LHCN-M2 (cell line): Measurements from ENCODE around the gene ITPR3. TPM values are rescaled to one million over a fixed set of nuclear protein-coding genes. Genes with fewer than 3 reads are reported as not detected.

Source experiments
- DNase-seq: peaks from one replicate; pipeline ENCODE4 v3.0.0-alpha.2; 2012; ENCODE audit warnings: low read depth
- total RNA-seq: library from RNA; depleted of rRNA; stranded (reverse); fragments of >200 nt; gene quantifications from 2 replicates; pipeline ENCODE4 v1.2.3, GENCODE V29; 2014

ITPR3 gene
- total RNA-seq, 1 experiment from 2014 or later, result 50.1 TPM

- no peak for DNase-seq
Measured at GRCh38 chr6:33716890-33717632, 95.9 kb downstream of the ITPR3 start.

GRCh38 chr6:33717934-33718455 lies 96.9 kb downstream of the ITPR3 start:
- no peak for DNase-seq

DNA sequence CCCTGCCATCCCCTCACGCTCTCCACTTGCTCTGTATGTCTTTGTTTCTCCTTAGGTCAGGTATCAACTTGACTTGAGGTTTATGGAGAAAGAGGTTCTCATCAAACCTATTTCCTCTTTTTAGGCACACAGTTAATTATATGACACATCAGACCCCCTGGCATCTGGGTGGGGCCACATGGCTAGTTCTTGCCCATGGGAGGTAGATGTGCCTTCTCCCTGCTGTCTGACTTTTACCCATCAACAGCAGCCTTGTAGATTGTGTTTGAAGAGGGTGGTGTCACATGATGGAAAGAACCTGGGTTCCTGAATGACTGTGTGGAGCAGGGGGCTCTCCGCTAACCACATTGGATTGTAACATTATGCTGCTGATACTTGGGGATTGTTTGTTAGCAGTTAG lies 97.6 kb downstream of the ITPR3 start:
- DNase-seq, result no peak

GRCh38 chr6:33719326-33719987 lies 98.3 kb downstream of the ITPR3 start:
- no peak for DNase-seq

- no peak for DNase-seq
Measured at GRCh38 chr6:33720998-33721397, 99.9 kb downstream of the ITPR3 start.

- DNase-seq, result no peak
Measured at GRCh38 chr6:33721508-33721907, 100.4 kb downstream of the ITPR3 start.

GRCh38 chr6:33722103-33722623 lies 101.0 kb downstream of the ITPR3 start:
- DNase-seq, result no peak

GRCh38 chr6:33723371-33724085 lies 102.4 kb downstream of the ITPR3 start:
- DNase-seq, result no peak

- no peak for DNase-seq
Measured at GRCh38 chr6:33724102-33725023, 103.2 kb downstream of the ITPR3 start.

DNA sequence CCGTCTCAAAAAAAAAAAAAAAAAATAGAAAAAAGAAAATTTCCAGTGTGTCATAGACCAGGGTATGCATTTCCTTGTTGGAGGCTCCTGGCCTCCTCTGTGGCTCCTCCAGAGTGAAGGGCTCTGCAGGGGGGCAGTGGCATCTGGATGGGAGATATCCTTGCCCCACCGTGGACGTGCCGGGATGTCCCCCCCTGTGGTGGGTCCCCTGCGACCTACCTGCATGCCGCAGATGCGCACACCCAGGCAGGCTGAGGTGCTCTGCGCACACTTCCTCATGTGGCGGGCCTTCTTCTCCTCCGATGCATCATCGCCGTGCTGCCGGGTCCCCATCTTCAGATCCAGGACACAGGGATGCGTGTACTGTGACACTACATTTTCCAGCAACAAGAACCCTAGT lies 104.1 kb downstream of the ITPR3 start:
- DNase-seq, result no peak

DNA sequence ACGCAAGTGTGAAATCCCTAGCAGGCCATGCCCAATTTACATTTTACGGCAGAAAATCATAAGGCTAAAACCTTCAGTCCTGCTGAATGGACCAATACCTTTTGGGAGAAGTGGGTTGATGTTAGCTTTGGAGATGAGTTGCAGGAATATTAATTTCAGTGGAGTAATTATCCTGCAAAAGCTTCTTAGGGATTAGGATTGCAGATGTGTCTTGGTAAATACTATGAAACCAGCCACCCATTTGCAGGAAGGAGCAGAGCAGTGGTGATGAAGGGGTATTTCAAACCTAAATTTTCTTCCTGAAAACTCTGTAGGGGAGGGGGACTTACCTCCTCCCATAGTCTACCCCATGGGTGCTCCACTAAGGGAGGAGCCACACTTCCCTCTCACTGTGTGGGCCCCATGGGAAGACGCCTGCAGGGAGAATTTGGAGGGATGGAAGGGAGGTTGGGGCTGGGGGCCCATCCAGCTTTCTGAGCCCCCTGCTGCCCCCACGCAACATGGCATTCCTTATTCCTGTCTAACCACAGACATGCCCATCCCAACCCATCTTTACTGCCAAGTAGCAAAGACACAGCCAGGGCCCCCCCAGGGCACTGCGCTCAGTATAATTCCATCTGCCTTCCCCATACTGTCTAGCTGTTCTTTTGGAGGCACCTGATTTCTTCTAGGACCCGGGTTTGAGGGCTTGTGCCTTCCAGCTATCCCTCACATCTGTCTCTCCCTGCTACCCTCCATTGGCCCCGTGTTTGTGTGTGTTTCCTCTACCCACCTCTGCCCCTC lies 105.0 kb downstream of the ITPR3 start:
- no peak for DNase-seq

GRCh38 chr6:33726696-33727095 lies 105.6 kb downstream of the ITPR3 start:
- no peak for DNase-seq

DNA sequence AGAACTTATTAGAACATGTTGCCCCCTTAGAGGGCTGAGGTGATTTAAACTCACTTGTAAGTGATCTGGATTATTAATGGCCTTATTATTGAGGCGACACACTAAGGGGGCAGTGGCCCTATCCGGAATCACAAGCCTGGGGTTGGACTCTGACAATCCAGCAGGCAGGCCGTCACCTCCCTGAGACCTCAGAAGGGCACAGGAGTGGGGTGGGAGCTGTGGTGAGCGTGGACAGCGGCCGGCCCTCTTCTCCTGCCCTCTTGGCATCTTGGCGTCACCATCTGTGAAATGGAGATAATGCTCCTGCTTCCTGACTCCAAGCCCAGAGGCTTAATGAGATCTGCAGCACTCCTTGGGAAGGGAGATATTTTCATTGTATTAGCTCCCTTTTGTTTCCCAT lies 106.0 kb downstream of the ITPR3 start:
- DNase-seq, result no peak

- DNase-seq, result no peak
Measured at GRCh38 chr6:33727932-33728331, 106.8 kb downstream of the ITPR3 start.

GRCh38 chr6:33728438-33728837 lies 107.3 kb downstream of the ITPR3 start:
- DNase-seq, result no peak

GRCh38 chr6:33729059-33729458 lies 107.9 kb downstream of the ITPR3 start:
- no peak for DNase-seq

DNA sequence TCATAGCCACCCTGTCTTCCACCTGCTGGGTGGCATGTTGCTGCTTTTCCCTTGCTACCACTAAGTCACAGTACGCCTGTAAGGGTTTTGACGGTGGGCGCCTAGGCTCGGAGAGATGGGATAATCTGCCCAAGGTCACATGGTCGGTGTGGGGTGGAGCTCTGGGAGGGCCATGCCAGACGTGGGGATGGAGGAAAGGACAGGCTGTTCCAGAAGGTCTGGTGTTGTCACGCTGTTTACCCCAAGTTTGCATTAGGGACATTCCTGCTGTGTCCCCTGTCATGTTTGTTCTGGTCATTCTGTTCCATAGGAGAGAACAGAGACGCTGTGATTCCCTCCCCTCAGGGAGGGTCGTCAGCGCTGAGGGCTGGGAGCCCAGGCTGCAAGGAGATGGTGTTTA lies 109.5 kb downstream of the ITPR3 start:
- no peak for DNase-seq

DNA sequence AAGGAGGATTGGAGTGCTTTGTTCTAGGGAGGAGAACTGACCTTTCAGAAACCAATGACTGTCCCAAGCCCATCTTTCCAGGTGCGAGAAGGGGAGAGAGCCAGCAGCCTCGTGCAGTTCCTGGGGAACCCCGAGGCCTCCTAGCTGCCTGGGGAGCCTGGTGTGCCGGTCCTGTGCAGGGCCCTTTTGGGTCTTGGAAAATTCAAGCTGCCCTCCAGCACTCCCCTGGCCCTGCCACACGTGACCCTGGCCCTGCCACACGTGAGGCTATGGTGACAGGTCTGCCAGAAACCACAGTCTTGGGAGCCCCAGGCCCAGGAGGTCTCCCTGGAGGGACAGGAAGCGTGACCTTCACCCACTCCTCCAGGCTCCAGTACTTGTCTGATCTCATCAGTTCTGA lies 109.9 kb downstream of the ITPR3 start:
- DNase-seq, result no peak

- no peak for DNase-seq
Measured at GRCh38 chr6:33731751-33732282, 110.7 kb downstream of the ITPR3 start.

GRCh38 chr6:33732385-33732784 lies 111.3 kb downstream of the ITPR3 start:
- DNase-seq, result no peak
